H1 (cell line): Measurements from ENCODE around the gene NEK2. TPM values are rescaled to one million over a fixed set of nuclear protein-coding genes. Genes with fewer than 3 reads are reported as not detected.

Experiments used
- CTCF ChIA-PET: fragments of 300-600 bp; sonication (Branson Sonifier 250); formaldehyde crosslinking; loops from one replicate; lab custom pipeline; 2021; ENCODE audit not compliant: partially characterized antibody; lab: Charles Lee
- POLR2A ChIA-PET: fragments of 300-600 bp; sonication (Branson Sonifier 250); formaldehyde crosslinking; loops from one replicate; lab custom pipeline; 2021; ENCODE audit warnings: inconsistent platforms; ENCODE audit not compliant: partially characterized antibody; lab: Charles Lee
- DNase-seq, 2 experiments: peaks; one replicate each; pipeline versions ENCODE4 v3.0.0 to v3.0.0-alpha.2; 2010 to 2022; ENCODE audit warnings: low spot score in 2 of 2, low read depth in 1 of 2, mixed read lengths in 1 of 2
- FAIRE-seq: peaks from 2 replicates; lab custom pipeline; 2011; peaks lifted over from hg19 to GRCh38; lab: Jason Lieb, UNC
- H2AFZ ChIP-seq: 2 replicates; pipeline ENCODE4 v1.8.1; 2012; ENCODE audit warnings: low read length, inconsistent platforms
- H2AK5ac ChIP-seq: 2 replicates; pipeline ENCODE4 v1.6.1; 2013; ENCODE audit warnings: low read depth, low read length
- H2BK120ac ChIP-seq: replicated peaks from 2 replicates; pipeline ENCODE3; 2013; ENCODE audit warnings: low read depth, low read length, inconsistent platforms
- H2BK12ac ChIP-seq: 2 replicates; pipeline ENCODE4 v1.6.1; 2013; ENCODE audit warnings: low read depth, low read length
- H2BK15ac ChIP-seq: 2 replicates; pipeline ENCODE4 v1.6.1; 2013; ENCODE audit warnings: low read length
- H2BK20ac ChIP-seq: 2 replicates; pipeline ENCODE4 v1.6.1; 2013; ENCODE audit warnings: low read length
- H2BK5ac ChIP-seq: 2 replicates; pipeline ENCODE4 v1.6.1; 2013; ENCODE audit warnings: low read depth, low read length
- H3K14ac ChIP-seq: 2 replicates; pipeline ENCODE4 v1.6.1; 2013; ENCODE audit warnings: inconsistent platforms; ENCODE audit not compliant: insufficient read length
- H3K18ac ChIP-seq: 2 replicates; pipeline ENCODE4 v1.6.1; 2013; ENCODE audit warnings: low read length; ENCODE audit errors: extremely low read depth
- H3K23ac ChIP-seq: 2 replicates; pipeline ENCODE4 v1.6.1; 2013; ENCODE audit warnings: inconsistent platforms; ENCODE audit not compliant: insufficient read length
- H3K23me2 ChIP-seq: 2 replicates; pipeline ENCODE4 v1.6.1; 2013; ENCODE audit warnings: low read depth, low read length
- H3K27ac ChIP-seq: 2 replicates; pipeline ENCODE4 v1.6.1; 2011; ENCODE audit warnings: low read depth, low read length, inconsistent platforms
- H3K27me3 ChIP-seq, 4 experiments: replicated peaks in 1 of 4; 1 replicate in 1 of 4; 2 replicates in 3 of 4; pipeline versions ENCODE4 v1.6.1 to v1.8.1; 2011 to 2013; ENCODE audit warnings: low read length in 3 of 4, mild to moderate bottlenecking in 3 of 4, inconsistent platforms in 2 of 4, mixed read lengths in 2 of 4, moderate library complexity in 1 of 4; ENCODE audit not compliant: control insufficient read depth in 3 of 4, insufficient read depth in 3 of 4; ENCODE audit errors: extremely low read depth in 1 of 4
- H3K36me3 ChIP-seq, 4 experiments: 2 replicates each; pipeline versions ENCODE4 v1.6.1 to v1.8.1; 2011 to 2013; ENCODE audit warnings: mild to moderate bottlenecking in 4 of 4, low read length in 3 of 4, moderate library complexity in 2 of 4, control low read depth in 1 of 4, inconsistent platforms in 1 of 4; ENCODE audit not compliant: insufficient read depth in 4 of 4, control insufficient read depth in 2 of 4
- H3K4ac ChIP-seq: replicated peaks from 2 replicates; pipeline ENCODE3; 2013; ENCODE audit warnings: low read length, low read depth, mixed read lengths, inconsistent platforms; ENCODE audit not compliant: insufficient read length
- H3K4me1 ChIP-seq, 4 experiments: replicated peaks in 1 of 4; 1 replicate in 1 of 4; 2 replicates in 3 of 4; pipeline versions ENCODE4 v1.6.1 to v1.8.1; 2011 to 2013; ENCODE audit warnings: low read length in 3 of 4, inconsistent platforms in 2 of 4, mixed read lengths in 1 of 4; ENCODE audit not compliant: insufficient read depth in 4 of 4, control insufficient read depth in 3 of 4
- H3K4me2 ChIP-seq, 2 experiments: 2 replicates each; pipeline versions ENCODE4 v1.6.1 to v1.8.1; 2011 to 2013; ENCODE audit warnings: low read depth in 2 of 2, low read length in 2 of 2, control low read depth in 1 of 2, inconsistent platforms in 1 of 2, mild to moderate bottlenecking in 1 of 2; ENCODE audit not compliant: insufficient read depth in 1 of 2
- H3K4me3 ChIP-seq, 4 experiments: fragments of 200-600, 300-600 bp in 1 of 4; sonication (generic), shearing (Covaris generic), sonication (Bioruptor Twin) in 1 of 4; 2 replicates each; pipeline versions ENCODE4 v1.5.1 to v1.8.1; 2011 to 2016; ENCODE audit warnings: low read length in 4 of 4, low read depth in 3 of 4, control low read depth in 2 of 4, inconsistent platforms in 2 of 4, mild to moderate bottlenecking in 2 of 4, mixed read lengths in 1 of 4, moderate library complexity in 1 of 4; ENCODE audit not compliant: insufficient read depth in 2 of 4; ENCODE audit errors: extremely low read depth in 1 of 4
- H3K56ac ChIP-seq: replicated peaks from 2 replicates; pipeline ENCODE3; 2013; ENCODE audit warnings: low read depth, mild to moderate bottlenecking, mixed read lengths, low read length, inconsistent platforms; ENCODE audit not compliant: insufficient read length
- H3K79me1 ChIP-seq: 2 replicates; pipeline ENCODE4 v1.6.1; 2013; ENCODE audit warnings: low read depth, low read length, control low read depth
- H3K79me2 ChIP-seq, 2 experiments: 2 replicates each; pipeline versions ENCODE4 v1.6.1 to v1.8.1; 2012 to 2013; ENCODE audit warnings: low read length in 2 of 2, mild to moderate bottlenecking in 2 of 2, inconsistent platforms in 1 of 2; ENCODE audit not compliant: insufficient read depth in 2 of 2, control insufficient read depth in 1 of 2
- H3K9ac ChIP-seq, 4 experiments: replicated peaks in 1 of 4; 1 replicate in 1 of 4; 2 replicates in 3 of 4; pipeline versions ENCODE4 v1.6.1 to v1.8.1; 2011 to 2013; ENCODE audit warnings: low read depth in 3 of 4, low read length in 3 of 4, control low read depth in 2 of 4, mild to moderate bottlenecking in 2 of 4, moderate library complexity in 2 of 4, inconsistent platforms in 1 of 4; ENCODE audit errors: extremely low read depth in 1 of 4
- H3K9me3 ChIP-seq, 2 experiments: 2 replicates each; pipeline versions ENCODE4 v1.6.1 to v1.8.1; 2012 to 2013; ENCODE audit warnings: mild to moderate bottlenecking in 2 of 2, moderate library complexity in 2 of 2, control low read depth in 1 of 2, inconsistent platforms in 1 of 2, low read depth in 1 of 2, low read length in 1 of 2, mixed read lengths in 1 of 2; ENCODE audit not compliant: insufficient read depth in 2 of 2
- H4K20me1 ChIP-seq, 2 experiments: replicated peaks in 1 of 2; 2 replicates each; pipeline versions ENCODE3 to v1.8.1; 2011 to 2013; ENCODE audit warnings: inconsistent platforms in 2 of 2, low read length in 2 of 2, mild to moderate bottlenecking in 1 of 2; ENCODE audit not compliant: insufficient read depth in 2 of 2, control insufficient read depth in 1 of 2
- H4K5ac ChIP-seq: 2 replicates; pipeline ENCODE4 v1.6.1; 2013; ENCODE audit warnings: low read length, low read depth, mixed read lengths, inconsistent platforms; ENCODE audit not compliant: insufficient read length
- H4K8ac ChIP-seq: 2 replicates; pipeline ENCODE4 v1.8.0; 2013; ENCODE audit warnings: mild to moderate bottlenecking, moderate library complexity, low read length, inconsistent platforms; ENCODE audit not compliant: insufficient read depth; ENCODE audit errors: extremely low read depth
- H4K91ac ChIP-seq: replicated peaks from 2 replicates; pipeline ENCODE3; 2013; ENCODE audit warnings: low read length, mixed read lengths, inconsistent platforms; ENCODE audit not compliant: insufficient read length
- YY1 ChIP-seq: IDR thresholded peaks from 2 replicates; pipeline ENCODE4 v1.6.1; 2011; ENCODE audit warnings: low read depth, mild to moderate bottlenecking, low read length
- WGBS, 2 experiments: shearing (Covaris generic) in 1 of 2; methylation state at CpG; one replicate each; pipeline versions ENCODE4 v1.1.6 to v1.1.7; 2013 to 2015; ENCODE audit warnings: low lambda C conversion rate in 2 of 2, mixed read lengths in 2 of 2, inconsistent platforms in 1 of 2, low coverage in 1 of 2, missing lambda C conversion rate in 1 of 2; ENCODE audit not compliant: insufficient replicate concordance in 2 of 2, insufficient coverage in 1 of 2, insufficient read length in 1 of 2; ENCODE audit errors: extremely low coverage in 1 of 2, missing lambda C conversion rate in 1 of 2; 5-methylcytosine and 5-hydroxymethylcytosine counted together
- polyA plus RNA-seq, 7 experiments: library from polyadenylated mRNA; depleted of rRNA in 3 of 7; stranded (reverse) in 5 of 7; unstranded in 2 of 7; fragments of >200 nt in 5 of 7; fragments of 200-250 nt in 2 of 7; gene quantifications; 1 replicate in 5 of 7; 2 replicates in 1 of 7; 4 replicates in 1 of 7; pipeline versions ENCODE4 v1.2.1 to v1.2.3, GENCODE V29; 2011 to 2013; ENCODE audit warnings: missing spikeins in 2 of 7, mixed read lengths in 2 of 7
- total RNA-seq: library from RNA; stranded (reverse); fragmentation: NEBNext Ultra II Directional; extraction: Animal tissue kit (Norgen Biotek cat#: 25700); gene quantifications from 2 replicates; pipeline ENCODE4 v1.2.1, GENCODE V29; 2021

The NEK2 gene
- total and polyA plus RNA-seq, 2 of the 8 experiments (the other 6 are each of a cell fraction or from before 2014, with no cell fraction given), result 8.4 to 22.9 TPM

DNA sequence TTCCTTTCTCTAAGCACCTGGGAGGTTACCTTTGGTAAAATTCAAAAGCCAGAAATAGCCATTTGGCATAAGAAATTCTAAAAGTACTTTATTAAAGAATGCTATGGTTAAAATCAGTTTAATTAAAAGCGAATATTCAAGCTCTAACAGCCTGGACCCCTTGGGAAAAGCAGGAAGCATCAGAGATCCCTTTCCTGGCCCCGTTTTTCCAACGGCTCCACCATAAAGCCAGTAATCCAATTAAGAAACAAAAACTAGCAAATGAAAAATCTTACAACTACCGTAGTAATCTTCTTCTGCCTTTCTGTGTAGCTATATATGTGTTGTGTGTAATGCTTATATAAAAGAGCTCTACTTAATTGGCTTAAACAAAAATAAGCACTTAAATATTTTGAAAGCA is 33.5 kb upstream of the NEK2 start:
- ChIA-PET POLR2A (no interaction called here), CTCF (interaction anchor here (1.2 to 2.3 kb wide), 3 partner anchors 10 to 27 kb away, joined by 3 to 19 read pairs (median 5); no protein-coding TSS in a partner anchor)
- FAIRE-seq, result no peak
- Histone ChIP-seq H3K23me2 (no peaks in the 10 kb centered on the region), H3K4me1 (no peaks in the 10 kb centered on the region), H4K20me1 (peaks cover 0 to 2% of the 10 kb centered on the region in 2 experiments), H3K27me3 (no peaks in the 10 kb centered on the region), H2BK20ac (no peak overlapping the region), H4K91ac (no peak overlapping the region), H3K18ac (no peak overlapping the region), H3K9me3 (no peaks in the 10 kb centered on the region), H3K9ac (no peak overlapping the region), H3K27ac (no peak overlapping the region), H3K14ac (no peak overlapping the region), H2BK5ac (no peak overlapping the region), H2BK15ac (no peak overlapping the region), H2BK120ac (no peak overlapping the region), H4K5ac (no peak overlapping the region), H3K4ac (no peak overlapping the region), H3K4me3 (no peak overlapping the region), H2AK5ac (no peak overlapping the region), H3K79me2 (no peaks in the 10 kb centered on the region), H2AFZ (no peak overlapping the region), H3K79me1 (no peaks in the 10 kb centered on the region), H3K56ac (no peak overlapping the region), H2BK12ac (no peak overlapping the region), H3K4me2 (no peak overlapping the region), H3K23ac (no peak overlapping the region), H3K36me3 (no peaks in the 10 kb centered on the region), H4K8ac (no peak overlapping the region)
- 98% methylated on average over 4 of the region's 4 CpGs; no CpG with 5 or more reads in 1 of the 2 experiments for WGBS, 2 experiments
- no peak for DNase-seq
- no peak for TF ChIP-seq YY1
